Measurements from ENCODE around the gene ATG5. TPM values are rescaled to one million over a fixed set of nuclear protein-coding genes. Genes with fewer than 3 reads are reported as not detected.

ATG5 gene
- total RNA-seq, 1 experiment from 2014 or later: 51.4 TPM

- CTCF ChIA-PET: no interaction called here
- intact Hi-C loops (cut with micrococcal nuclease; ENCODE audit: unreplicated experiment) (no loop called here), in situ Hi-C loops (cut with HindIII; ENCODE audit: low pct_unique_long_range_greater_than_20kb, low sequenced_read_pairs) (no loop called here)
- no peak for DNase-seq (ENCODE audit: low read depth, low spot score)
- no TSS peak for BruUV-seq (replicated peaks)
- POLR2A ChIA-PET: no interaction called here
- no peaks in the 10 kb centered on the region for H3K9me3 ChIP-seq (ENCODE audit: control insufficient read depth, insufficient read depth, low read depth, low read length)
- TF ChIP-seq REST (IDR thresholded peaks at IDR 0.05; ENCODE audit: insufficient read depth in 1 of 2, low read depth in 2 of 2, low read length in 1 of 2) (no peak), TCF7L2 (IDR thresholded peaks at IDR 0.05; ENCODE audit: low read depth, low read length) (no peak), POLR2AphosphoS5 (IDR thresholded peaks at IDR 0.05; ENCODE audit: low read depth, low read length) (no peak)
- H3K27me3 ChIP-seq (ENCODE audit: control insufficient read depth, insufficient read depth, low read length): no peaks in the 10 kb centered on the region
- no peak overlapping the region for H3K27ac ChIP-seq (ENCODE audit: low read length)
- H3K4me3 ChIP-seq (ENCODE audit: low read depth in 2 of 2, low read length in 2 of 2): no peak overlapping the region
- no peaks in the 10 kb centered on the region for H3K36me3 ChIP-seq (ENCODE audit: control insufficient read depth, insufficient read depth, low read length)
- H3K4me1 ChIP-seq (ENCODE audit: control insufficient read depth, insufficient read depth, low read length): peaks cover 14% of the 10 kb centered on the region
- ATAC-seq: no peak
Measured at GRCh38 chr6:106135911-106136571, 189.5 kb downstream of the ATG5 start.

GRCh38 chr6:106134906-106135634 lies 190.5 kb downstream of the ATG5 start:
- Histone ChIP-seq H3K9me3 (ENCODE audit: control insufficient read depth, insufficient read depth, low read depth, low read length) (no peaks in the 10 kb centered on the region), H3K27ac (ENCODE audit: low read length) (peak overlapping the region; percentile 48), H3K4me3 (ENCODE audit: low read depth in 2 of 2, low read length in 2 of 2) (peak overlapping the region; percentile 1 to 10; a peak in 1 of 4 replicates), H3K4me1 (ENCODE audit: control insufficient read depth, insufficient read depth, low read length) (peaks cover 14% of the 10 kb centered on the region), H3K27me3 (ENCODE audit: control insufficient read depth, insufficient read depth, low read length) (no peaks in the 10 kb centered on the region), H3K36me3 (ENCODE audit: control insufficient read depth, insufficient read depth, low read length) (no peaks in the 10 kb centered on the region)
- ChIA-PET CTCF (no interaction called here), POLR2A (no interaction called here)
- intact Hi-C loops (cut with micrococcal nuclease; ENCODE audit: unreplicated experiment): no loop called here
- no TSS peak for BruUV-seq (replicated peaks)
- ATAC-seq (peak; percentile 79), DNase-seq (ENCODE audit: low read depth, low spot score) (peak; percentile 43)
- in situ Hi-C loops (cut with HindIII; ENCODE audit: low pct_unique_long_range_greater_than_20kb, low sequenced_read_pairs): no loop called here
- no peak for TF ChIP-seq TCF7L2 (IDR thresholded peaks at IDR 0.05; ENCODE audit: low read depth, low read length)
- no peak for TF ChIP-seq SIN3A (IDR thresholded peaks at IDR 0.05; ENCODE audit: borderline replicate concordance, insufficient read depth, low read depth, low read length)
- no peak for TF ChIP-seq CTCF (IDR thresholded peaks at IDR 0.05)
- no peak for TF ChIP-seq REST (IDR thresholded peaks at IDR 0.05; ENCODE audit: insufficient read depth in 1 of 2, low read depth in 2 of 2, low read length in 1 of 2)
- no peak for TF ChIP-seq POLR2AphosphoS5 (IDR thresholded peaks at IDR 0.05; ENCODE audit: low read depth, low read length)

Other genes starting within 250 kb of the ATG5 start
- gene PRDM1, start 239.4 kb downstream of the ATG5 start, total RNA-seq (2021; ENCODE audit: unreplicated experiment): 2.6 TPM
- 32.3 TPM for gene CRYBG1, start 35.0 kb upstream of the ATG5 start, total RNA-seq (2021; ENCODE audit: unreplicated experiment)

Data from Panc1 (cell line).